Measurements from ENCODE around the gene EGFR. TPM values are rescaled to one million over a fixed set of nuclear protein-coding genes. Genes with fewer than 3 reads are reported as not detected.

The EGFR gene
- total RNA-seq, 4 donors from 2014 or later, result 36.4 to 73.6 (median 38.7) TPM

DNA sequence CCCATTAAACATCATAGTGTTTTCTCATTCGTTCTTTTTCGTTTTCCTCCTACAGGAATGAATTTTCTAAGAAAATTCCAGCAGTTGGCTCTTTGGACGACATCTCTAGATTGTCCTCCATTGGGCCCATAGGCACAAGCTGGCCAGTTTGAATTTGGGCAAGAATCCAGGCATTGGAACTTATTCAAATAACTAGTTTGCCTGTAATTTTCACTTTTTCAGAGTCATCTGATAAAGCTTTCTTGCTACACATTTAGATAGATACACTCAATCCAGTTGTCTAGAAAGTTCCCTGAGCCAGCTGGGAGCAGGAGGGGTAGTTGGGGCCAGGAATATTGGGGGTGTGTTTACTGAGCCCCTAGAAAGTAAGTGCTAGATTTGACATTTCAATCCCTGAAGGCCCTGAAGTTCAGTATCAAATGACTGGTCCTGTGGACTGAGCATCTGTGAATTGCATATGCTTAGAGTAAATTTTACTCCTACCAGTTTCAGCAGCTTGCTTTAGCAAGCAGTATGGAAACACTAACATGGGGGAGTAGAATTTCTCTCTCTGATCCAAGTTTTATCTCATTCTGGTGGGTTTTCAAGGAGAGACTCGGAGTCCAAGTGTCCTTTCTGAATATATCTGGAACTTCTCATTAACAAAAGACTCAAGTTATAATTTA lies 5.2 kb downstream of the EGFR start:
- Histone ChIP-seq H3K4me3 (no peak overlapping the region), H3K9me3 (no peaks in the 10 kb centered on the region), H3K36me3 (no peaks in the 10 kb centered on the region), H3K27me3 (no peaks in the 10 kb centered on the region), H3K27ac (no peak overlapping the region), H3K4me1 (no peaks in the 10 kb centered on the region)
- intact Hi-C loops (cut with DNase I; ENCODE audit: low total_unique reads), result no loop called here
- TF ChIP-seq, protein P1, sequence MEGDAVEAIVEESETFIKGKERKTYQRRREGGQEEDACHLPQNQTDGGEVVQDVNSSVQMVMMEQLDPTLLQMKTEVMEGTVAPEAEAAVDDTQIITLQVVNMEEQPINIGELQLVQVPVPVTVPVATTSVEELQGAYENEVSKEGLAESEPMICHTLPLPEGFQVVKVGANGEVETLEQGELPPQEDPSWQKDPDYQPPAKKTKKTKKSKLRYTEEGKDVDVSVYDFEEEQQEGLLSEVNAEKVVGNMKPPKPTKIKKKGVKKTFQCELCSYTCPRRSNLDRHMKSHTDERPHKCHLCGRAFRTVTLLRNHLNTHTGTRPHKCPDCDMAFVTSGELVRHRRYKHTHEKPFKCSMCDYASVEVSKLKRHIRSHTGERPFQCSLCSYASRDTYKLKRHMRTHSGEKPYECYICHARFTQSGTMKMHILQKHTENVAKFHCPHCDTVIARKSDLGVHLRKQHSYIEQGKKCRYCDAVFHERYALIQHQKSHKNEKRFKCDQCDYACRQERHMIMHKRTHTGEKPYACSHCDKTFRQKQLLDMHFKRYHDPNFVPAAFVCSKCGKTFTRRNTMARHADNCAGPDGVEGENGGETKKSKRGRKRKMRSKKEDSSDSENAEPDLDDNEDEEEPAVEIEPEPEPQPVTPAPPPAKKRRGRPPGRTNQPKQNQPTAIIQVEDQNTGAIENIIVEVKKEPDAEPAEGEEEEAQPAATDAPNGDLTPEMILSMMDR (IDR thresholded peaks at IDR 0.05), result no peak
- TF ChIP-seq POLR2A (IDR thresholded peaks at IDR 0.05), result no peak
- DNase-seq, result no peak

DNA sequence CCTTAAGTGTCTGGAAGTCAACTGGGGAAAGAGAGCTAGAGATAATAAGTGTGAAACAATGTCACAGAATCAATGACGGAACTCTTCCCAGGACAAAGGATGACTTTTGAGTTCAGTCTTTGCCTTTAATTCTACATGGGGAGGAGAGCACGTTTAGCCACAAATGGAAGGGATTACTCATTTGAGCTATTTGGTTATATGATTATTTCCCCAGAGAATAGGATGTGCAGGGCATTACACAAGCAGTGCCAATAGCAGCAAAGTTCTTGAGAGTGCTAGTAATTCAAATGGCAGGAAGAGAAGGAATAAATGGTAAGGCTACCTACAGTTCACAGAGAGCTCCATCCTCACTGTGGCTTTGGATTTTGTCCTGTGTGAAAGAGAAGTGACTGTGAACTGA lies 6.0 kb downstream of the EGFR start:
- intact Hi-C loops (cut with DNase I; ENCODE audit: low total_unique reads), result no loop called here
- no peaks in the 10 kb centered on the region for H3K36me3 ChIP-seq
- H3K27ac ChIP-seq, result peak overlapping the region in 1 of 2 donors; percentile 67
- no peak overlapping the region for H3K4me3 ChIP-seq
- no peak for TF ChIP-seq POLR2A (IDR thresholded peaks at IDR 0.05)
- TF ChIP-seq, protein P1 (IDR thresholded peaks at IDR 0.05), result no peak
- H3K27me3 ChIP-seq, result no peaks in the 10 kb centered on the region
- no peaks in the 10 kb centered on the region for H3K9me3 ChIP-seq
- no peaks in the 10 kb centered on the region for H3K4me1 ChIP-seq
- DNase-seq, result no peak

DNA sequence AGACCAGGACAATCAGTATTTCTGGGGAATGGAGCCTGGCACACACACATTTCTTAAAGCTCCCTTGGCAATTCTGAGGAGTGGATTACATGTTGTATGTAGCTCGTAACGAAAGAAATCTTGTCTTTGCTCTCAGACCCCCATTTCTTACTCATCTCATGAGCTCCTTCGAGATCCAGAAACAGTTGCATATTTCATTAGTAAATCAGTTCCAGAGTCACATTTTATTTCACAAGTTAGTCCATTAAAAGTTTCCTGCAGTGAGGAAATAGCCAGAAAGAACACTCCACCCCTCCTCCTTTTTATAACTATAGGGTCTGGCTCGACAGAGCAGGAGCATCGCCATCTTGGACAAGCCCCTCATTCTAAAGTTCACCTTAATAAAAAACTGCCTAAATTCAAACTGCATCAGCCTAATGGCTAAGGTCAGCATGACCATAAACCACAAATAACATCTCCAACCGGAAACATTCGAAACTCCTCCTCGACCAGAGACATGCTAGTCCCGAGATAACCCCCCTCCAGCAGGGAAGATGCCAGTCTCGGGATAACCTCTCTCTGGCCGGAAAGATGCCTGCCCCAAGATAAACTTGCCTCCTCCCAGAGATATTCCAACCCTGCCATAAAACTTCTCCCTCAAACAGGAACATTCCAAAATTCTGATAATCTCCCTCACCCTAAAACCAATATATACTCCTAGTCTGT lies 7.4 kb downstream of the EGFR start:
- TF ChIP-seq, protein P1 (IDR thresholded peaks at IDR 0.05), result no peak
- TF ChIP-seq POLR2A (IDR thresholded peaks at IDR 0.05), result no peak
- no peak for DNase-seq
- Histone ChIP-seq H3K4me3 (no peak overlapping the region), H3K9me3 (no peaks in the 10 kb centered on the region), H3K4me1 (no peaks in the 10 kb centered on the region), H3K36me3 (no peaks in the 10 kb centered on the region), H3K27ac (peak overlapping the region; percentile 61 to 67), H3K27me3 (no peaks in the 10 kb centered on the region)
- intact Hi-C loops (cut with DNase I; ENCODE audit: low total_unique reads), result no loop called here

DNA sequence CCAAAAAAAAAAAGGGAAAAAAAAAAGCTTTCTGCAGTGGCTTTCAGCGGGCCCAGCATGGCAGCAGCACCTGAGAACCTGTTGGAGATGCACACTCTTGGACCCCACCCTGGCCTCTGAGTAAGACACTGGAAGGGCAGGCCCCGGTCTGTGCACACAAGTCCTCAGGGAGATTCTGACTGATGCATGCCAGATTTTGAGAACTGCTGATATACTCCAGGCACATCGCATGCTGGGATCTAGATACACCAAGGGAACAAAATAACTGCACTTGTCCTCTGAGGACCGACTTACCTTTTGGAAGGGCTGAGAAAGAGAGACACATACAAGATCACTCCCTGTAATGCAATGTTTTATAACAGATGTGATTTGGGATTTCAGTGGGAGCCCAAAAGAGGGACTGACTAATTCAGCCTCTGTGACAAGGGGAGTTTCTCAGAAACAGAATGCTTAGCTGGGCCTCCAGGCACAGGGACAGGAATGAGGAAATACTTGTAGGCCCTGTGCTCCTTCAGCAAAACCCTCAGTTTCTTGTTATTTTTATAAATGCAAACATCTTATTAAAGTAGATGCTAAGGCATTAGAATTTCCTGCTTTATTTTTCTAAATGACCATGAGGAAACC lies 8.2 kb downstream of the EGFR start:
- Histone ChIP-seq H3K9me3 (no peaks in the 10 kb centered on the region), H3K4me3 (no peak overlapping the region), H3K27ac (peak overlapping the region; percentile 61 to 67), H3K4me1 (no peaks in the 10 kb centered on the region), H3K27me3 (no peaks in the 10 kb centered on the region), H3K36me3 (no peaks in the 10 kb centered on the region)
- DNase-seq, result peak in 1 of 2 donors; percentile 20
- intact Hi-C loops (cut with DNase I; ENCODE audit: low total_unique reads), result no loop called here
- TF ChIP-seq POLR2A (IDR thresholded peaks at IDR 0.05), result no peak
- TF ChIP-seq, protein P1 (IDR thresholded peaks at IDR 0.05), result no peak

DNA sequence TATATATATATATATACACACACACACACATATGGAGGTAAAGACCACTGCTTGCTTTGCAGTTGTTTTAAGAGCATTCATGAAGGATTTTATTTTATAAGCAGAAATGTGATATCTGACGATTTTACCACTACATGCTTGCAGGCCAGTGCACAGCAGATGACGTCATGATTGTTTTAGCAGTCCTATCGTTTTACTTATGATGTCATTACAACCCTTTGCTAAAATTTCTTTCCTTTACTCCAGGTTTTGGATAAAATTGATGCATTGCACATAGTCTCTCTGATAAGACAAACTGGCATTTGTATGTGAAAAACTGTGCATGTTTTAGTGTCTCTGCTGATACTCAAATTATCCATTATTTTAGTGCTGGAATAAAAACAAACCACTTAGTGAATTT lies 9.2 kb downstream of the EGFR start:
- no peaks in the 10 kb centered on the region for H3K27me3 ChIP-seq
- intact Hi-C loops (cut with DNase I; ENCODE audit: low total_unique reads), result no loop called here
- TF ChIP-seq, protein P1 (IDR thresholded peaks at IDR 0.05), result no peak
- TF ChIP-seq POLR2A (IDR thresholded peaks at IDR 0.05), result no peak
- H3K27ac ChIP-seq, result no peak overlapping the region
- no peaks in the 10 kb centered on the region for H3K4me1 ChIP-seq
- H3K9me3 ChIP-seq, result no peaks in the 10 kb centered on the region
- no peaks in the 10 kb centered on the region for H3K36me3 ChIP-seq
- no peak overlapping the region for H3K4me3 ChIP-seq
- DNase-seq, result no peak

Measured in uterus (tissue), 4 donors.